A673 (cell line): ENCODE measurements around the gene RPS16. TPM values are rescaled to one million over a fixed set of nuclear protein-coding genes. Genes with fewer than 3 reads are reported as not detected.
"Not testable (repeated sequence)": the region's sequence is repeated elsewhere in the genome, so short reads cannot be mapped to it uniquely, and the experiment has no call there.

Experiments used
- BruUV-seq: library from RNA; stranded (reverse); fragments of 400-500 nt; replicated peaks from 2 replicates; lab custom pipeline; 2021; lab: Mats Ljungman, UMichigan
- CTCF ChIA-PET: fragments of 300-600 bp; sonication (Branson Sonifier 250); formaldehyde crosslinking; loops from one replicate; lab custom pipeline; 2022; ENCODE audit warnings: antibody characterized with exemption; lab: Charles Lee
- POLR2A ChIA-PET: fragments of 300-600 bp; sonication (Branson Sonifier 250); formaldehyde crosslinking; loops from one replicate; lab custom pipeline; 2022; ENCODE audit warnings: antibody characterized with exemption; ENCODE audit not compliant: low non-redundant PET; lab: Charles Lee
- DNase-seq: peaks from one replicate; pipeline ENCODE4 v3.0.0-alpha.2; 2015; ENCODE audit warnings: low spot score
- H3K27ac ChIP-seq: fragments of 200-600 bp; sonication (generic); 2 replicates; pipeline ENCODE4 v1.5.1; 2016; ENCODE audit warnings: mixed run types, low read depth, mild to moderate bottlenecking, mixed read lengths, antibody characterized with exemption, low read length; ENCODE audit not compliant: poor library complexity, severe bottlenecking
- H3K27me3 ChIP-seq: fragments of 200-600 bp; sonication (generic); replicated peaks from 2 replicates; pipeline ENCODE4 v1.6.1; 2017; ENCODE audit warnings: mixed run types, low read depth, mild to moderate bottlenecking, mixed read lengths, antibody characterized with exemption, low read length; ENCODE audit not compliant: insufficient read depth, poor library complexity
- H3K36me3 ChIP-seq: fragments of 200-600 bp; sonication (generic); 2 replicates; pipeline ENCODE4 v1.6.1; 2016; ENCODE audit warnings: mixed run types, mild to moderate bottlenecking, mixed read lengths, antibody characterized with exemption, low read length; ENCODE audit not compliant: insufficient read depth, poor library complexity, severe bottlenecking
- H3K4me1 ChIP-seq: fragments of 200-600 bp; sonication (generic); 2 replicates; pipeline ENCODE4 v1.6.1; 2017; ENCODE audit warnings: mixed run types, mild to moderate bottlenecking, mixed read lengths, antibody characterized with exemption, low read length; ENCODE audit not compliant: insufficient read depth, poor library complexity, severe bottlenecking
- H3K4me3 ChIP-seq: fragments of 200-600 bp; sonication (generic); 2 replicates; pipeline ENCODE4 v1.5.1; 2016; ENCODE audit warnings: low read depth, mixed run types, mild to moderate bottlenecking, mixed read lengths, low read length; ENCODE audit not compliant: poor library complexity, severe bottlenecking
- H3K9me3 ChIP-seq: fragments of 200-600 bp; sonication (generic); 2 replicates; pipeline ENCODE4 v1.6.1; 2016; ENCODE audit warnings: mixed run types, low read depth, mild to moderate bottlenecking, mixed read lengths, antibody characterized with exemption, low read length; ENCODE audit not compliant: poor library complexity, severe bottlenecking
- CTCF ChIP-seq: fragments of 300-800, 200-600 bp; sonication (generic); conservative IDR thresholded peaks from 2 replicates; pipeline ENCODE4 v1.5.1; 2017; ENCODE audit warnings: low read depth, mild to moderate bottlenecking, antibody characterized with exemption, low read length, moderate library complexity, mixed read lengths
- EZH2 ChIP-seq: fragments of 200-600 bp; sonication (generic); IDR thresholded peaks from 2 replicates; pipeline ENCODE4 v1.6.1; 2017; ENCODE audit warnings: borderline replicate concordance, low read depth, mild to moderate bottlenecking, mixed read lengths, antibody characterized with exemption, low read length; ENCODE audit not compliant: poor library complexity, severe bottlenecking
- intact Hi-C: fragments of 100-400 bp; cut with micrococcal nuclease; formaldehyde crosslinking; loops from one replicate; pipeline ENCODE4 v1.10.0; 2022; ENCODE audit not compliant: unreplicated experiment
- total RNA-seq: library from RNA; stranded (reverse); gene quantifications from 2 replicates; pipeline ENCODE4 v1.2.3, GENCODE V29; 2021

The RPS16 gene
- total RNA-seq, 1 experiment from 2014 or later, result 1,898 TPM

GRCh38 chr19:39465956-39466747 is 30.4 kb upstream of the RPS16 start:
- TF ChIP-seq CTCF (no peak), EZH2 (no peak)
- Histone ChIP-seq H3K27me3 (no peaks in the 10 kb centered on the region), H3K27ac (no peak overlapping the region), H3K4me3 (no peak overlapping the region), H3K4me1 (no peaks in the 10 kb centered on the region), H3K9me3 (no peaks in the 10 kb centered on the region), H3K36me3 (peaks cover 75% of the 10 kb centered on the region)
- CTCF ChIA-PET, result no interaction called here
- intact Hi-C loops, result no loop called here
- POLR2A ChIA-PET, result no interaction called here
- DNase-seq, result no peak
- no TSS peak for BruUV-seq

GRCh38 chr19:39463403-39463802 is 27.7 kb upstream of the RPS16 start:
- Histone ChIP-seq H3K4me1 (no peaks in the 10 kb centered on the region), H3K27me3 (no peaks in the 10 kb centered on the region), H3K9me3 (no peaks in the 10 kb centered on the region), H3K4me3 (no peak overlapping the region), H3K36me3 (peaks cover 70% of the 10 kb centered on the region), H3K27ac (no peak overlapping the region)
- POLR2A ChIA-PET, result no interaction called here
- CTCF ChIA-PET, result no interaction called here
- no TSS peak for BruUV-seq
- TF ChIP-seq CTCF, result no peak
- TF ChIP-seq EZH2, result no peak
- no peak for DNase-seq
- intact Hi-C loops, result no loop called here

- H3K27me3 ChIP-seq, H3K9me3 ChIP-seq, H3K27ac ChIP-seq, POLR2A ChIA-PET, DNase-seq, intact Hi-C loops, H3K4me3 ChIP-seq, CTCF ChIA-PET, BruUV-seq, H3K4me1 ChIP-seq: not testable (repeated sequence)
- peaks cover 17% of the 10 kb centered on the region for H3K36me3 ChIP-seq
Measured at GRCh38 chr19:39451257-39451656, 15.5 kb upstream of the RPS16 start.
